22Rv1 (cell line): ENCODE results near the gene MALRD1.

Experiments used
- CTCF ChIP-seq: fragments of 450-650 bp; IDR thresholded peaks from 2 replicates; pipeline ENCODE4 v1.5.1; 2017; ENCODE audit warnings: mild to moderate bottlenecking
- ZFX ChIP-seq: fragments of 450-650 bp; IDR thresholded peaks from 2 replicates; pipeline ENCODE4 v1.6.1; 2017; ENCODE audit warnings: antibody characterized with exemption, borderline replicate concordance

- TF ChIP-seq CTCF (no peak), ZFX (no peak)
Measured at GRCh38 chr10:19491166-19491565, 442.6 kb downstream of the MALRD1 start.
